ENCODE measurements around the gene C16orf82.
"Not testable (repeated sequence)": the region's sequence is repeated elsewhere in the genome, so short reads cannot be mapped to it uniquely, and the experiment has no call there.

Gene C16orf82

GRCh38 chr16:27066668-27067537 is at the start of gene C16orf82:
TSS of gene C16orf82 (plus strand) at chr16:27066927.
- DNase-seq (ENCODE audit: low spot score), result no peak

- no peak for DNase-seq (ENCODE audit: low spot score)
These were observed 46.7 kb upstream of the C16orf82 start for GRCh38 chr16:27020031-27020430.

- DNase-seq (ENCODE audit: low spot score), result no peak
These were observed 42.7 kb upstream of the C16orf82 start for GRCh38 chr16:27024010-27024409.

GRCh38 chr16:27025581-27025980 is 41.1 kb upstream of the C16orf82 start:
- no peak for DNase-seq (ENCODE audit: low spot score)

- DNase-seq (ENCODE audit: low spot score), result no peak
These were observed 38.8 kb upstream of the C16orf82 start for GRCh38 chr16:27027971-27028370.

- no peak for DNase-seq (ENCODE audit: low spot score)
These were observed 38.1 kb upstream of the C16orf82 start for GRCh38 chr16:27028591-27029110.

GRCh38 chr16:27029525-27029924 is 37.2 kb upstream of the C16orf82 start:
- DNase-seq (ENCODE audit: low spot score), result no peak

- DNase-seq (ENCODE audit: low spot score), result no peak
These were observed 33.3 kb upstream of the C16orf82 start for GRCh38 chr16:27033281-27033979.

GRCh38 chr16:27040732-27041131 is 26.0 kb upstream of the C16orf82 start:
- no peak for DNase-seq (ENCODE audit: low spot score)

- DNase-seq (ENCODE audit: low spot score), result no peak
These were observed 19.7 kb upstream of the C16orf82 start for GRCh38 chr16:27046958-27047518.

GRCh38 chr16:27048316-27048715 is 18.4 kb upstream of the C16orf82 start:
- no peak for DNase-seq (ENCODE audit: low spot score)

- DNase-seq (ENCODE audit: low spot score), result no peak
These were observed 17.6 kb upstream of the C16orf82 start for GRCh38 chr16:27049117-27049516.

GRCh38 chr16:27052007-27052406 is 14.7 kb upstream of the C16orf82 start:
- DNase-seq (ENCODE audit: low spot score), result no peak

- no peak for DNase-seq (ENCODE audit: low spot score)
These were observed 12.7 kb upstream of the C16orf82 start for GRCh38 chr16:27053996-27054395.

- no peak for DNase-seq (ENCODE audit: low spot score)
These were observed 8.4 kb upstream of the C16orf82 start for GRCh38 chr16:27058299-27058698.

- no peak for DNase-seq (ENCODE audit: low spot score)
These were observed 4.0 kb downstream of the C16orf82 start for GRCh38 chr16:27070776-27071175.

GRCh38 chr16:27073733-27074132 is 7.0 kb downstream of the C16orf82 start:
- DNase-seq (ENCODE audit: low spot score), result no peak

- DNase-seq (ENCODE audit: low spot score), result peak; percentile 2
These were observed 14.2 kb downstream of the C16orf82 start for GRCh38 chr16:27080895-27081294.

GRCh38 chr16:27083861-27084261 is 17.1 kb downstream of the C16orf82 start:
- no peak for DNase-seq (ENCODE audit: low spot score)

GRCh38 chr16:27084307-27085028 is 17.7 kb downstream of the C16orf82 start:
- DNase-seq (ENCODE audit: low spot score), result no peak

GRCh38 chr16:27085182-27085581 is 18.5 kb downstream of the C16orf82 start:
- DNase-seq (ENCODE audit: low spot score), result no peak

GRCh38 chr16:27086031-27086430 is 19.3 kb downstream of the C16orf82 start:
- DNase-seq (ENCODE audit: low spot score), result not testable (repeated sequence)

Measured in cerebellar cortex (tissue), 1 donor.